NCI-H526 (cell line): ENCODE results near the gene USP47.

Experiments
- DNase-seq, 2 experiments: peaks; one replicate each; lab custom pipeline; 2025; lab: John Stamatoyannopoulos, UW

The USP47 gene

GRCh38 chr11:11867720-11868119, 25.9 kb downstream of the USP47 start:
- no peak for DNase-seq

DNA sequence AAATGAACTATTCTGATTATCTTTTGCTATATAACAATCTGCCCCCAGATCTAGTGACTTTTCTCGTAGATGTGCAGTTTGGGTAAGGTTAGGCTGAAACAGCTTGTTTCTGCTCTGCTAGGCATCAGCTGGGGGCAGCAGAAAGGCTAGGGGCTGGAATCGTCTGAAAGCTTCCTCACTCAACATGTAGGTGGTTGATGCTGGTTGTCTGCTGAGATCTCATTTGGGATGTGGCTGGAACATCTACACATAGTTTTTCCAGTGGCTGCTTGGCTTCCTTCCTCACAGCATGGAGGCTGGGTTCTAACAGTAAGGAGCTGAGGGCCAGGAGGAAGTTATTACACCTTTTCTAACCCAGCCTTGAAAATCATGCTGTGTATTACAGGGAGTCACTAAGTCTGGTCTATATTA, 30.2 kb downstream of the USP47 start:
- DNase-seq: no peak

DNA sequence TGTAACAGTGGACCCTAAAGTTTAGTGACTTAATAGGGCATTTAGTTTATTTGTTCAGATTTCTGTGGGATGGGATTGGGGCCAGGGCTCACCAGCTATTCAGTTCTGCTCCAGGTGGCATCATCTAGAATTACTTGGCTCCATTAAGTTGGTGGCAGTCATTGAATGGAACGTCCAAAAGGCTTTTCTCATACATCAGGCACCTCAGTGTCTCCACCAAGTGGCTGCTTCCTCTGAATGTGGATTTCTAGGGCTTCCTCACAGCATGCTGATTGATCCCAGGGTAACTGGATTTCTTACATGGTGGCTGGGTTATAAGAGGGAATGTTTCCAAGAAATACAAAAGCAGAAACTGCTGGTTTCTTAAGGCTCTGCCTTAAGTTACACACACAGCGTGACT, 34.7 kb downstream of the USP47 start:
- DNase-seq: peak in 1 of 2 experiments; percentile 18

DNA sequence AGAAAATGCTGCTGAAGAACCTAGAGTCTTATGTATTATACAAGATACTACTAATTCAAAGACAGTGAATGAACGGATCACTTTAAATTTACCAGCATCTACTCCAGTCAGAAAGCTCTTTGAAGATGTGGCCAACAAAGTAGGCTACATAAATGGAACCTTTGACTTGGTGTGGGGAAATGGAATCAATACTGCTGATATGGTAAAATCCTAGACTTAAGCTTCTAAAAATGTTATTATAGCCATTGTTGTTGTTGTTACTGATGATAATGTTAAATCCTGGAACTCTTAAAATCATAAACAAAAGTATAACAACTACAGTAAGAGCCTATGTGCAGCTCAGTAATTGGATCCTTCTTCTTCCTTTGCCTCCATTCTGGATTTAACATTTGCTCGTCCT, 38.4 kb downstream of the USP47 start:
- DNase-seq: no peak

DNA sequence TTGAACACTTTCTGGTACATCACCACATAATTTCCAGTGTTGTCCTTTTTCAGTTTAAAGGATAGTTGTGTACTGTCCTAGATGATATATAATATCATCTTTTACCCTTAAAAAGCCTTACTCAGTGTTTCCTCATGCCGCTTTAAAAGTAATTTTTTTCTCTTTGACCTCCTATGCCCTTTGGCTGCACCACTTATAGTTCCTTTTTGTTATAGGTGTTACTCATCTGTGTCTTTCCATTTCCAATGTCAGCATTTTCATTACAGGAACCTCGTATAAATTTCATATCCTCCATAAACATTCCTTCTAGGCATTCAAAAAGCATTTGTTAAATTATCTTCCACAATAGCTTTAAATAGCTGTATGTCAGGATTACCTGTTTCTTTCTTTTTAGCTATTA, 40.8 kb downstream of the USP47 start:
- no peak for DNase-seq

- no peak for DNase-seq
Observed at GRCh38 chr11:11884351-11884750, 42.6 kb downstream of the USP47 start.

DNA sequence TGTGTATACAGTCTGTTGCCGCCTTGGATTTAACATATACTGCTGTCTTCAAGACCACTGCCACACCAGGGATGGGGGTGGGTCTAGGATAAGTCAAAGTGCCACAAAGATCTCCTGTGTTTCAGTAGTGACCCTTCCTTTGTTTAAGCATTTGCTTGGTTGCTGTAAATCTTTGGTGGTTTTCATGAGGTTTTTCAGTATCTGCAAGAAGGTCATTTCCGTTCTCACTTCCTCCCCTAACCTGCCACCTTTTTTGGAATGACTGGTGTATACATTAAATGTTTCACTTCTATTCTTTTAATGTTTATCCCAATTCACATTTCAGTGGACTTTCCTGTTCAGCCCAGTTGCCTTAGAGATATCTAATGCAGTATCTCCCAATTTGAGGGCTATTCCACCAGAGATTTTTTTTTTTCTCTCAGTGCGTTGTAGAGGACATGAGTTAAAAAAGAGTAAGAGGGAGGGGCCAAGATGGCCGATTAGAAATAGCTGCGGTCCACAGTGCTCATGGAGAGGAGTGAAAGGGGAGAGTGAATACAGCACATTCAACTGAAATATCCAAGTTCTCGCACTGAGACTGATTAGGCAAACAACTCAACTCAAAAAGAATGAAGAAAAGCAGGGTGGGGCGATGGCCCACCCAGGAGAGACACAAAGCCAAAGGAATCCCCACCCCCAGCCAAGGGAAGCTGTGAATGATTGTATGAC, 43.2 kb downstream of the USP47 start:
- no peak for DNase-seq

- DNase-seq: no peak
Observed at GRCh38 chr11:11894486-11894885, 52.7 kb downstream of the USP47 start.

GRCh38 chr11:11895672-11896071, 53.9 kb downstream of the USP47 start:
- DNase-seq: peak in 1 of 2 experiments; percentile 14

GRCh38 chr11:11898648-11899047, 56.9 kb downstream of the USP47 start:
- DNase-seq: no peak

GRCh38 chr11:11899401-11899800, 57.6 kb downstream of the USP47 start:
- no peak for DNase-seq

- DNase-seq: no peak
Observed at GRCh38 chr11:11901929-11902328, 60.2 kb downstream of the USP47 start.

- no peak for DNase-seq
Observed at GRCh38 chr11:11909727-11910126, 68.0 kb downstream of the USP47 start.

- no peak for DNase-seq
Observed at GRCh38 chr11:11910541-11910940, 68.8 kb downstream of the USP47 start.

DNA sequence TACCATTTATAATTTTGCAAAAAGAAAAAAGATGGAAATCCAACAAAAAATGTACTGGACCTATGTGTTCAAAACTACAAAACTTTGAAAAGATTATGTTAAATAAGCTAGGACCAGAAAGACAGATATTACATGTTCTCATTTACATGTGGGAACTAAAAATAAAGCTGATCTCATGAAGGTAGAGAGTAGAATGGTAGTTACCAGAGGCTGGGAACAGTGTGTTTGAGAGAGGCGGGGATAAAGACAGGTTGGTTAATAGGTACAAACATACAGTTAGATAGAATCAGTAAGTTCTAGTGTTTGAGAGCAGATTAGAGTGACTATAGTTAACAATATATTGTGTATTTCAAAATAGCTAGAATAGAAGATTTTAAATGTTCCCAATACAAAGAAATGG, 71.6 kb downstream of the USP47 start:
- DNase-seq: no peak

DNA sequence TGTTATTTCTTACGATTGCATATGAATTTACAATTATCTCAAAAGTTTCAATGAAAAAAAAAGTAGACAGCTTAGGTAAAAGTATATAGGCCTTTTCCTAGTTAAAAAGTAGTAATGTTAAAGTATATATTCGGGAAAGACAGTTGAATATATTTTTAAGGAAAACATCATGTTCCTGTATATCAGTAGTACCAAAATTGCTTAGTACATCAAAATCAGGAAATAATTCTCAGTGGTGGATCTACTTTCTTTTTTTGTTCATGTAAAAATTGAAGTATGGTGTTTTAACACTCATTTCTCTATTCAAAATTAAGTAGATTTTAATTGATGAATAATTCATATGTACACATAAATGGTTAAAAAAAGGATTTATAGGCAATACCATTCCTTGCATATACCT, 73.9 kb downstream of the USP47 start:
- DNase-seq: no peak

DNA sequence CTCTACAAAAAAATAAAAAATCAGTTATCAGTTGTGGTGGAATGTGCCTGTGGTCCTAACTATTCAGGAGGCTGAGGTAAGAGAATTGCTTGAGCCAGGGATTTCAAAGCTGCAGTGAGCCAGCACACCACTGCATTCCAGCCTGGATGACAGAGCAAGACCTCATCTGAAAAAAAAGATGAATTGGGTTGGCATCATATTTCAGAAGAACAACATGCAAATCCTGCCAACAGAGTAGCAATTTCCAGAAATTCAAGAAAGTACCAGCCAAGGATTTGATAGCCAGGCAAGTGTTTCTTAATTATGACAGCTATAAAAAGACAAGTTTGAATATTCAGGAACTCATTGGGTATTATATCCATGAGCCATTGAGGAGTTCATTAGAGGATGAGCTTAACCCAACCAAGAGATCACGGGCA, 75.2 kb downstream of the USP47 start:
- DNase-seq: peak; percentile 56 to 62

GRCh38 chr11:11923828-11924227, 82.1 kb downstream of the USP47 start:
- DNase-seq: no peak

- no peak for DNase-seq
Observed at GRCh38 chr11:11929920-11930319, 88.1 kb downstream of the USP47 start.

- peak; percentile 18 to 68 for DNase-seq
Observed at GRCh38 chr11:11931461-11932055, 89.8 kb downstream of the USP47 start.

DNA sequence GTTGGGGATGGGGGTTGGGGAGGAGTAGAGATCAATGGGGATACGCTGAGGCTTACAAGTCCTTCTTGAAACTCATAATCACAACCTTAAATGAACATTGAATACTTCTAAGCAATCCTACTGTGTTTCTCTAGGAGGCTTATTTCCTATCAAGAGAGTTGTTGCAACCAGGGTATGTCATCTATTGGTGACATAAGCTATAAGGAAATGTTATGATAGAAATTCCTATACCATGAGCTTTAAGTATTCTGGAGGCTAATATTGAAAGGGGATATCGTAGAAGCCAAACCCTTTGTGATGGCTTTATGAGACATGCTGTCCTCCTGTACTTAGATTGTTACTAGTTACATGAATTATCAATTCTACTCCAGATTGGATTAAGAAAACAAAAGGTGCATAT, 93.8 kb downstream of the USP47 start:
- DNase-seq: no peak

- no peak for DNase-seq
Observed at GRCh38 chr11:11937433-11937832, 95.7 kb downstream of the USP47 start.

- DNase-seq: no peak
Observed at GRCh38 chr11:11937957-11938356, 96.2 kb downstream of the USP47 start.

DNA sequence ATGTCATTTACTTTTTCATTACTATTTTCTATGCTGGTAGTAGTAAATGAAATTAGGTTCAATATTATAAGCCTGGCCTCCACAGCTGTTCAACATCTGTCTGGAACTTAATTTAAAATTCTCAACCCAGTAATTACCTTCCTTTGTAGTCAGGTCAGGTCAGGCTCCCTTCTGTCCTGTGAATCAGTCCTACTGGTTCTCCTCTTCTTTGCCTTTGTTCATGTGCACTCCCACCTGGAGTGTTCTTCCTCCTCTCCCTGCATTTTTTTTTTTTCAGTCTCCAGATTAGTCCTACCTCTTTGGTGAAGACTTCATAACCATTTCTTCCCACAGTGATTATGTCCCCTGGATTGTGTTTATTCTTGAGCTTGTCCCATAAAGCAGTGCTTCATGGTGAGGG, 98.8 kb downstream of the USP47 start:
- no peak for DNase-seq
